ENCODE measurements around the gene DNAL1.

The DNAL1 gene

DNA sequence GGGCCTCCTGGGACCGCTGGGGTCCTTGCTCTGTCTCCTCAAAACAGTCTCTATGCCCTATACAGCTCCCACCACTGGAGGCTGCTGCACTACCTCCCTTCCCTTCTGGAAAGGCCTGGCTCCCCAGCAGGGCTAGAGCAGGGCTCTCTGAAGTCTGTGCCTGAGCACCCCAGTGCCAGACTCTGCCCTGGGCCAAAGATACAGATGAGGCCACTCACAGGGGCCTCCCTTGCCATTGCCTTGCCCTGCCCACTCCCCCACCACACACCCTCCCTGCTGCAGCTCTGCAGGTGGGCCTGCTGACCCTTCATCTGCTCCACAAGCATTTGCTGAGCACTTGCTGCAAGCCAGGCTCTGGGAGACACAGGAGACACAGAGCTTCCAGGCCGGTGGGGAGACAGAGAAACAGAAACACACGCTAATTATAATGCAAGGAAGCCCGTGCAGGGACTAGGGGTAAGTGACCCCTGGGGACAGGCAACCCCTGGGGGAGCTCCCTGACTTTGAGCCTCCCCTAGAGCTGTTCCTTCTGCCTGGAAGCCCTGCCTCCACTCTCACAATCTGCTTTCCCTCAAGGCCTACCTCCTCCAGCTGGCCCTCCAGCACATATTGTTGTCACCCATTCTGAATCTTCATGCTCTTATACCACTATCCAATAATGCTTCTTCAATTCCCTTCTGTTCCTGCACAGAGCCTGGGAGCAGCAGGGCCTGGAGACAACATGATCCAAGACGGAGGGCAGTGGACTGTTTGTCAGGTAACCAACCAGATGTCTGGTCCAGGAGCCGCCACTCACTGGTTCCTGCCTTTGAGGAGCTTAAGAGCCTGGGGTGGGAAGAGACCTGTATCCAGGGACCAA is 102.0 kb downstream of the DNAL1 start:
- peak overlapping the region; percentile 59 for H3K4me3 ChIP-seq
- H3K27ac ChIP-seq, result peak overlapping the region; percentile 98
- H3K9me3 ChIP-seq, result no peaks in the 10 kb centered on the region
- peaks cover 100% of the 10 kb centered on the region for H3K4me1 ChIP-seq
- H3K27me3 ChIP-seq, result no peaks in the 10 kb centered on the region
- H3K36me3 ChIP-seq, result no peaks in the 10 kb centered on the region
- H4K20me1 ChIP-seq, result peaks cover 82% of the 10 kb centered on the region
- H3K4me2 ChIP-seq, result peak overlapping the region; percentile 99
- peak overlapping the region; percentile 84 for H3K9ac ChIP-seq
- TF ChIP-seq Cebpa-rat (IDR thresholded peaks at IDR 0.05), result no peak

DNA sequence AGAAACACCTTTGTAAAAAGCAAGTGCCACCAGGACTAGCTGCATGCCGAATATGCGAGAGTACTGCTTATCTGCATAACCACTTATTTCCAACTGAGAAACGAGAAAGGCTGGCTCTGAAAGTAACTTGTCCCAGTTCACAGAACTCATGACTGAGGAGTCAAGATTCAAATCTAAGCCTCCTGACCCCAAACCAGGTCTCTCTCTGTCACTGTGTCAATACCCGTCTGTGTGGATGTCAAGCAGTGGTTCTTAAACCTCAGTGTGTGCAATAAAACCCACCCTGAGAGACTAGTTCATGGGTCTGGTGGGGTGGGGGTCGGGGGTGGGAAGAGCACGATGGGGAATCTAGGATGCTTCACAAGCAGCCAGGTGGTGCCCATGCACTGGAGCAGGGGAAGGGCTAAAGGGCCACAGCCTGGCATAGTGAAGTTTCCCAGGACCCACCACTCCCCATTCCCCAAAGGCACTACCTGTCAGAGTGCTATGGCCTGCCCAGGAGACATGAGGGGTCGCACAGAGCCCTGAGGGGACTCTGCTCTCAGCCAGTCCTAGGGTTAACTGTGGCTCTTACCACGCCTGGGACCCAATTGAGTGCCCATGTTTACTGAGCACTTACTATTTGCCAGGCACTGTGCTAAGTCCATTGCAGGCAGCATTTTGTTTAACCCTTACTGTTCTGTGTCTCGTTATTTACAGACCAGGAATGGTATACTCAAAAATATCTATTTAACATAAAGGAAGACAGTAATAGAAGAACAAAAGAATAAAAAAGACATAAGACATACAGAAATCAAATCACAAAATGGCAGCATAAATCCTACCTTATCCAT is 102.8 kb downstream of the DNAL1 start:
- no peak for TF ChIP-seq Cebpa-rat (IDR thresholded peaks at IDR 0.05)
- peak overlapping the region; percentile 98 for H3K27ac ChIP-seq
- H3K4me3 ChIP-seq, result peak overlapping the region; percentile 59
- H3K36me3 ChIP-seq, result no peaks in the 10 kb centered on the region
- peak overlapping the region; percentile 99 for H3K4me2 ChIP-seq
- H3K27me3 ChIP-seq, result no peaks in the 10 kb centered on the region
- H4K20me1 ChIP-seq, result peaks cover 91% of the 10 kb centered on the region
- no peaks in the 10 kb centered on the region for H3K9me3 ChIP-seq
- peaks cover 100% of the 10 kb centered on the region for H3K4me1 ChIP-seq
- peak overlapping the region; percentile 84 for H3K9ac ChIP-seq

DNA sequence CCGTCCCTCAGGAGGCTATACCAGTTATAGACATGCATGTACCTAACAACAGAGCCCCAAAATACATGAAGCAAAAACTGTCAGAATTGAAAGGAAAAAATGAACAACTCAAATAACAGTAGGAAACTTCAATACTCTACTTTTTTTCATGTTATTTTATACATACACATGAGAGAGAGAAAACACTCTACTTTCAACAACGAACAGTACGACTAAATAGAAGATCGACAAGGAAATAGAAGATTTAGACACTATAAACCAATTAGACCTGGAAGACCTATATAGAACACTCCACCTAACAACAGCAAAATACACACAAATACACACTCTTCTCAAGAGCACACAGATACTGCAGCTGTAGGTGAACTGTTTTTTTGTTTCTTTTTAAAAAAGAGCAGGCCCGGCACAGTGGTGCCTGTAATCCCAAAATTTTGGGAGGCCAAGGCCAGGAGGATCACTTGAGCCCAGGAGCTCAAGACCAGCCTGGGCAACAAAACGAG is 104.1 kb downstream of the DNAL1 start:
- Histone ChIP-seq H3K4me1 (peaks cover 100% of the 10 kb centered on the region), H3K4me3 (no peak overlapping the region), H3K9me3 (no peaks in the 10 kb centered on the region), H4K20me1 (peaks cover 100% of the 10 kb centered on the region), H3K27me3 (no peaks in the 10 kb centered on the region), H3K9ac (no peak overlapping the region), H3K36me3 (no peaks in the 10 kb centered on the region), H3K27ac (peak overlapping the region; percentile 98), H3K4me2 (peak overlapping the region; percentile 99)
- no peak for TF ChIP-seq Cebpa-rat (IDR thresholded peaks at IDR 0.05)

DNA sequence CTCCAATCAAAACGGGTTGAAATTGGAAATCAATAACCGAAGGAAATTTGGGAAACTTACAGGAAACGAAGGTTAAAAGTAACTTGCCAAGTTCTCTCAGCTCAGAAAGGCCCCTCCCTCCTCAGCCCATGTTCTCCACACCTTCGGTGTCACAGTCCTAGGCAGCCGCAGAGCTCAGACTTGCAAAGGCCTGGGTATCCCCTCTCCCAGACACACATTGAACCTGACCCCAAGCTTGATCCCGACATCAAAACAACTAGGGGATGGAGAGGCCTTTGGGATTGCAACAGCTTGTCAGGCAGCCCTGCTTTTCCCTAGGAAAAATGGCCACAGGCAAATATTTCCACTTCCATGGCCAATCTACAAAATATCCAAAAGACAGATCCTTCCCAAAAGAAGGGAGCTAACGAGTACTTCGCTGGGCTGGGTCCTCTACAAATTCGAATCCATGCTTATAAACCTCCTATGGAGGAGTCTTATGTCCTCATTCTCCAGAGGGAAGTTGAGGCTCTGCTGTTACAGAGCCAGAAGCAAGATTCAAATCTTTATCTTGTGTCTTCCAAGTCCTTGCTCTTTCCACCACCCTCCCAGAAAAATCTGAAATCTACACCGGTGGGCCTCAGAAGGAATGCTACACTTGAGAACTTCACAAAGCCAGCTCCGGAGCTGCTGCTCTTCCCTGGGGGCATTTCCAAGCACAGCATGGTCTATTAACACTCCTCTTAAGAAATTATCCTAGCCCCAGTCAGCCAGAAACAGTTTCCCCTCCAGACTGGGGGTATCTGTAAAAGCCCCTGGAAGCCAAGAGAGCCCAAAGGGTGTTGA is 105.1 kb downstream of the DNAL1 start:
- H3K4me1 ChIP-seq, result peaks cover 100% of the 10 kb centered on the region
- H3K36me3 ChIP-seq, result no peaks in the 10 kb centered on the region
- no peak for TF ChIP-seq Cebpa-rat (IDR thresholded peaks at IDR 0.05)
- peaks cover 100% of the 10 kb centered on the region for H4K20me1 ChIP-seq
- H3K27ac ChIP-seq, result peak overlapping the region; percentile 98
- H3K9me3 ChIP-seq, result no peaks in the 10 kb centered on the region
- H3K9ac ChIP-seq, result peak overlapping the region; percentile 49
- H3K4me2 ChIP-seq, result peak overlapping the region; percentile 99
- no peaks in the 10 kb centered on the region for H3K27me3 ChIP-seq
- H3K4me3 ChIP-seq, result no peak overlapping the region

DNA sequence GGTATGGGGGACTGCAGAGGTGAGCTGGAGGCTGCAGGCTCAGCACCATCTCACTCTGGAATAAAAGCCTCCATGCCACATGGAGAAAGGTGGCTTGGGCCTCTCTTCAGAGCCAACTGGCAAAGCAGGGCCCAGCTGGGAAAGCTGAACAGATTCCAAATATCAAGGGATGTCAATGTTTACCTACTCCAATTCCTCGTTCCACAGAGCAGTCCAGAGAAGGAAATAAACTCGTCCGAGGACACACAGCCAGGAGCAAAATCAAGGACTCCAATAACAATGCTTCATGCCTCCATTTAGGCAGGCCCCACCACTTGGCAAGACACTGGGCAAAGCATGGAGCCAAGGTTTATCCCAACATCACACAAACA is 105.7 kb downstream of the DNAL1 start:
- Histone ChIP-seq H3K27me3 (no peaks in the 10 kb centered on the region), H3K9ac (peak overlapping the region; percentile 49; the same call in 1 of the 2 replicates), H3K4me1 (peaks cover 100% of the 10 kb centered on the region), H3K27ac (peak overlapping the region; percentile 98), H3K9me3 (no peaks in the 10 kb centered on the region), H3K4me2 (peak overlapping the region; percentile 99), H3K36me3 (no peaks in the 10 kb centered on the region), H4K20me1 (peaks cover 100% of the 10 kb centered on the region), H3K4me3 (no peak overlapping the region)
- no peak for TF ChIP-seq Cebpa-rat (IDR thresholded peaks at IDR 0.05)

DNA sequence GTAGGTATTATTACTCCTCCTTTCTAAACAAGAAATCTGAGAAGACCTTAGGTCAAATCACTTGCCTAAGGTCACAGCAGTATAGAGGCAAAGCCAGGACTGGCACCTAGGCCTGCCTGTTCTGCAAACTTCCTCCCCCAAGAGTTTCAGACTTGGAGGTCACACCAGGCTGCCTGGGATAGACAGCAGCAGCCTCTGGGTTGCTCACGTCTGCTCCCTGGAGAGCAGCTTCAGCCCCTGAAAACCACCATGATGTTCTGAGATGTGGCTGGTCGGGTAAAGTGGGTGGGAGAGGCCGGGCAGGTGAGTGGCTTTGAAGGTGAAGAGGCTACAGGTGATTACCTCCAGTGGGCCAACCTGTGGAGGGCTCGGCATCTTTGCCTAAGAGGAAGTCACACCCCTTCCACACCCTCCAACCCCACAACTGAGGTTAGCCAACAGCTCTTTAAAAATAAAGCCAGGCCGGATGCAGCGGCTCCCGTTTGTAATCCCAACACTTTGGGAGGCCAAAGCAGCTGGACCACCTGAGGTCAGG is 106.4 kb downstream of the DNAL1 start:
- Histone ChIP-seq H3K4me3 (no peak overlapping the region; the same call in 1 of the 2 replicates), H3K27ac (peak overlapping the region; percentile 98)

DNA sequence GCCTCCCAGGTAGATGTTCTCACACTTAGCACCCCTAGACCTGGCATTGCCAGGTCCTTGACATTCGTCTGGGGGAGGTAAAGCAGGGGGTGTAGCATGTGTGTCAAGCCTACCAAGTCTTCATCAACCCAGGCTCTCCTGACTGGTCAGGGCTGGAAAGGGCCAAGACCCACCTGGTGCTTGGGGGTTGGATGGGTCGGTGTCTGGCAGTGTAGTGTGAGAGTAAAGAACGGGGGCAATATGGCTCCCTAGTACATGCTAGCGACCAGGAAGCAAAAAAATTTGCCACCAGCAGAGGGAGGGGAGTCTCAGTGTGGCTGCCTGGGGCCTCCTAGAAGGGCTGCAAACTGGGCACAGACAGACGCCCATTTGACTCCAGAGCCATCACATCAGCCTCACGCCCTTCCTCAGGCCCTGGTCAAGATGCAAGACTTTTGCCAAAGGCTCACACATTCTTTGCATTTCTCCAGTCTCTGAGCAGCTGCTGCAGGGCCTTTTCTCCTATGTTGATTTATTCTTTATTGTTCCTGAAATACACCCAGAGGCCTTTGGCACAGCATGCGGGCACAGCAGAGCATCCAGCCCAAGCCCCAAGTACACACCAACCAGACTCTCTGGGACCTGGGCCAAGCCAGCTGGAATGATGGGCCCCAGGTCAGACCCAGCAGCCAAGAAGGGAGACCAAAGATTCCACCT is 107.7 kb downstream of the DNAL1 start:
- Histone ChIP-seq H3K4me2 (peak overlapping the region; percentile 99), H3K4me3 (peak overlapping the region; percentile 63), H3K27me3 (no peaks in the 10 kb centered on the region), H3K27ac (peak overlapping the region; percentile 98), H3K4me1 (peaks cover 100% of the 10 kb centered on the region), H3K36me3 (no peaks in the 10 kb centered on the region), H4K20me1 (peaks cover 100% of the 10 kb centered on the region), H3K9me3 (no peaks in the 10 kb centered on the region), H3K9ac (peak overlapping the region; percentile 94)
- TF ChIP-seq Cebpa-rat (IDR thresholded peaks at IDR 0.05), result no peak

More for the DNA sequence above, 106.4 kb downstream of the DNAL1 start:
- no peaks in the 10 kb centered on the region for H3K9me3 ChIP-seq
- H4K20me1 ChIP-seq, result peaks cover 100% of the 10 kb centered on the region
- peak overlapping the region; percentile 99 for H3K4me2 ChIP-seq
- no peak for TF ChIP-seq Cebpa-rat (IDR thresholded peaks at IDR 0.05)
- no peaks in the 10 kb centered on the region for H3K27me3 ChIP-seq
- no peaks in the 10 kb centered on the region for H3K36me3 ChIP-seq
- peak overlapping the region; percentile 94 for H3K9ac ChIP-seq
- peaks cover 100% of the 10 kb centered on the region for H3K4me1 ChIP-seq
